Measurements from ENCODE around the gene DRGX. TPM values are rescaled to one million over a fixed set of nuclear protein-coding genes. Genes with fewer than 3 reads are reported as not detected.

Gene DRGX
- total and polyA plus RNA-seq, 2 of the 4 experiments (the other 2 are of a cell fraction): not detected

DNA sequence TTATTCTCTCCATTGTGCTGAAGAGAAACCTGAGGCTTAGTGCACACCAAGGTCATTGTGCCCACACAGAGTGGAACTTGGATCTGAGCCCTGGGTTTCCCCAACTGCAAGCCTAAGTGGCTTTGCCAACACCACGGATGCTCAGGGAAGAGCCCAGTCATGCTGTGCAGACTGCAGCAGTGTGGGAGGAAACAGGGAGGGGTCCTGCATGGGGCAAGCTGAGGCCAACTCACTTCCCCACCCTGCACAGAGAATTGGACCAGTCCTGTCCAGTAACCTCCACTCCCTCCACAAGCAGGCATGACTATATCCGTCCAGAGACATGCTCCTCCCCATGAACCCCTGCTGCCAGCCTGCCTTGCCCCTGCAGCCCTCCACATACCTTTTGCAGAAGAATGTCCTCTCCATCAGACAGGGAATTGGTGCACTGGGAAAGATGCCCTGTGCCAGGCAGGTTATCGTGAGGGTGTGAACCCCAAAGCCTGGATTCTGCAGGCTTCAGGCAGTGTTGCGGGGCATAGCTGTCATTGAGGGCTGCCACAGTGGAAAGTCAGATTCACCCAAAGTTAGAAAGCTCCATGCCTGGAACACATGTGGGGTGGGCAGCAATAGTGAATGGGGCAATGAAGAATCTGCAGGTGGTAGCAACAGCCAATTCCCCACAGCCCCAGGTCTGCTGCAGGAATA is 44.9 kb downstream of the DRGX start:
- Histone ChIP-seq H3K27ac (ENCODE audit: insufficient read depth, low read length) (no peak overlapping the region), H2BK120ac (ENCODE audit: low read depth, low read length) (no peak overlapping the region), H3K4me3 (ENCODE audit: insufficient read depth, low read depth, low read length) (no peak overlapping the region), H3K9ac (ENCODE audit: low read depth, low read length) (no peak overlapping the region), H3K56ac (ENCODE audit: extremely low read depth, insufficient read depth, low read length) (no peak overlapping the region), H3K18ac (ENCODE audit: low read depth, low read length) (no peak overlapping the region), H3K4me2 (ENCODE audit: low read depth, low read length) (no peak overlapping the region), H4K91ac (ENCODE audit: insufficient read depth, low read depth, low read length) (no peak overlapping the region), H3K4ac (ENCODE audit: low read depth, low read length) (no peak overlapping the region), H2AFZ (replicated peaks; ENCODE audit: low read length, poor library complexity) (no peak overlapping the region), H3K9me1 (ENCODE audit: insufficient read depth, low read length) (no peaks in the 10 kb centered on the region), H4K20me1 (ENCODE audit: insufficient read depth, low read length) (no peaks in the 10 kb centered on the region), H3K4me1 (ENCODE audit: control insufficient read depth, insufficient read depth, low read length) (no peaks in the 10 kb centered on the region), H4K8ac (ENCODE audit: low read depth in 2 of 2, low read length in 2 of 2) (no peak overlapping the region), H2AK9ac (replicated peaks; ENCODE audit: low read depth, low read length, poor library complexity) (no peak overlapping the region), H3K27me3 (ENCODE audit: control insufficient read depth, insufficient read depth, low read length) (peaks cover 2% of the 10 kb centered on the region; the same call in 1 of the 2 replicates), H2BK15ac (ENCODE audit: low read depth, low read length) (no peak overlapping the region), H3K9me3 (ENCODE audit: control insufficient read depth, insufficient read depth, low read length) (peaks cover 4% of the 10 kb centered on the region; the same call in 1 of the 2 replicates), H3K79me1 (ENCODE audit: low read depth in 1 of 2, low read length in 2 of 2) (no peaks in the 10 kb centered on the region), H2BK5ac (ENCODE audit: low read depth, low read length, poor library complexity, severe bottlenecking) (no peak overlapping the region), H4K5ac (ENCODE audit: low read depth, low read length) (no peak overlapping the region), H3K23ac (ENCODE audit: low read depth, low read length) (no peak overlapping the region), H2BK20ac (ENCODE audit: low read depth, low read length) (no peak overlapping the region), H3K14ac (replicated peaks; ENCODE audit: low read depth, low read length) (no peak overlapping the region), H3K36me3 (ENCODE audit: control insufficient read depth, insufficient read depth, low read length) (no peaks in the 10 kb centered on the region), H2AK5ac (ENCODE audit: low read depth, low read length) (no peak overlapping the region)
- no peak for ATAC-seq (ENCODE audit: low read depth)
- in situ Hi-C loops (cut with MboI; ENCODE audit: low sequenced_read_pairs): no loop called here
- WGBS, 2 experiments (ENCODE audit: extremely low coverage in 2 of 2, insufficient read length in 1 of 2): 83% methylated on average over 1 of the region's 4 CpGs; no CpG with 5 or more reads in 1 of the 2 experiments
- ChIA-PET POLR2A (ENCODE audit: unreplicated experiment) (no interaction called here), CTCF (no interaction called here)
- TF ChIP-seq MAZ (IDR thresholded peaks at IDR 0.05; ENCODE audit: borderline replicate concordance, low read depth, low read length): no peak
- no TSS peak for BruUV-seq (replicated peaks)
- dilution Hi-C loops (cut with HindIII; ENCODE audit: low sequenced_read_pairs, unreplicated experiment): no loop called here
- intact Hi-C loops (cut with micrococcal nuclease): no loop called here
- no peak for DNase-seq

Measured in IMR-90 (cell line).